HepG2 (cell line): Measurements from ENCODE around the gene NOL11. TPM values are rescaled to one million over a fixed set of nuclear protein-coding genes. Genes with fewer than 3 reads are reported as not detected.
A peak's percentile ranks its signal among the peaks of the same experiment; 100 is the strongest.

Source experiments
- CSRNP2 ChIP-seq: sonication (generic); formaldehyde crosslinking; conservative IDR thresholded peaks from 2 replicates; pipeline ENCODE4 v1.8.0; 2022; ENCODE audit warnings: low read depth, missing genetic modification reagents
- HNF4G ChIP-seq, 2 experiments: sonication (generic) in 1 of 2; formaldehyde crosslinking in 1 of 2; IDR thresholded peaks; 2 replicates each; pipeline versions ENCODE4 v1.4.0 to v1.6.1; 2011 to 2020; ENCODE audit warnings: borderline replicate concordance in 2 of 2, low read depth in 2 of 2, mild to moderate bottlenecking in 2 of 2, low read length in 1 of 2, missing genetic modification reagents in 1 of 2, moderate library complexity in 1 of 2
- MTA3 ChIP-seq: sonication (generic); formaldehyde crosslinking; IDR thresholded peaks from 2 replicates; pipeline ENCODE4 v1.4.0; 2020; ENCODE audit warnings: missing genetic modification reagents
- NFATC3 ChIP-seq: sonication (generic); formaldehyde crosslinking; IDR thresholded peaks from 2 replicates; pipeline ENCODE4 v1.5.1; 2020; ENCODE audit warnings: mild to moderate bottlenecking, missing genetic modification reagents
- SOX13 ChIP-seq, 3 experiments: fragments of 450-650 bp in 1 of 3; sonication (generic) in 1 of 3; formaldehyde crosslinking in 1 of 3; IDR thresholded peaks in 2 of 3; conservative IDR thresholded peaks in 1 of 3; 2 replicates each; pipeline versions ENCODE4 v1.5.0 to v1.6.1; 2016 to 2020; ENCODE audit warnings: antibody characterized with exemption in 1 of 3, mild to moderate bottlenecking in 1 of 3, missing compliant biosample characterization in 1 of 3, missing genetic modification reagents in 1 of 3, moderate library complexity in 1 of 3
- ZBTB40 ChIP-seq, 2 experiments: fragments of 450-650 bp in 1 of 2; sonication (generic) in 1 of 2; formaldehyde crosslinking in 1 of 2; IDR thresholded peaks; 2 replicates each; pipeline versions ENCODE4 v1.6.1 to v1.8.0; 2016 to 2022; ENCODE audit warnings: antibody characterized with exemption in 1 of 2, mild to moderate bottlenecking in 1 of 2, missing genetic modification reagents in 1 of 2
- ZC3H4 ChIP-seq: sonication (generic); formaldehyde crosslinking; IDR thresholded peaks from 2 replicates; pipeline ENCODE4 v1.4.0; 2020; ENCODE audit warnings: missing genetic modification reagents, borderline replicate concordance
- ZMAT5 ChIP-seq: sonication (generic); formaldehyde crosslinking; IDR thresholded peaks from 2 replicates; pipeline ENCODE4 v1.5.0; 2020; ENCODE audit warnings: mild to moderate bottlenecking, low read depth, missing genetic modification reagents, borderline replicate concordance
- ZNF687 ChIP-seq: sonication (generic); formaldehyde crosslinking; IDR thresholded peaks from 2 replicates; pipeline ENCODE4 v1.5.1; 2020; ENCODE audit warnings: mild to moderate bottlenecking, missing genetic modification reagents, moderate library complexity
- ZNF883 ChIP-seq: sonication (generic); formaldehyde crosslinking; IDR thresholded peaks from 2 replicates; pipeline ENCODE4 v1.5.1; 2020; ENCODE audit warnings: mild to moderate bottlenecking, missing genetic modification reagents; ENCODE audit errors: not compliant biosample characterization
- polyA plus RNA-seq, 8 experiments: library from polyadenylated mRNA; depleted of rRNA in 3 of 8; stranded (reverse) in 7 of 8; unstranded in 1 of 8; fragments of >200 nt; fragmentation: Illumina TruSeq in 4 of 8; extraction: Trizol in 4 of 8; gene quantifications; 2 replicates each; pipeline versions ENCODE4 v1.2.1 to v1.2.3, GENCODE V29; 2011 to 2016; ENCODE audit warnings: low read depth in 4 of 8, missing spikeins in 1 of 8, mixed read lengths in 1 of 8; ENCODE audit not compliant: insufficient read depth in 1 of 8
- total RNA-seq, 5 experiments: library from RNA; depleted of rRNA; stranded (reverse); fragments of >200 nt; fragmentation: Illumina TruSeq; extraction: Trizol; gene quantifications; 2 replicates each; pipeline ENCODE4 v1.2.3, GENCODE V29; 2016; ENCODE audit warnings: low read depth in 1 of 5

Gene NOL11
- total and polyA plus RNA-seq, 2 of the 13 experiments (the other 11 are each of a cell fraction or from before 2014, with no cell fraction given), result 45.8 to 124 TPM

GRCh38 chr17:67717624-67718324 lies at the start of gene NOL11 (continued):
- TF ChIP-seq ZNF687 (peak; percentile 99), ZBTB40 (IDR thresholded peaks at IDR 0.05) (no peak), ZBTB40 (CRISPR knock-in tag; IDR thresholded peaks at IDR 0.05) (peak; percentile 93), CSRNP2 (CRISPR knock-in tag) (no peak; the same call in 1 of the 2 replicates), ZC3H4 (CRISPR knock-in tag) (no peak; the same call in 1 of the 2 replicates), ZNF883 (CRISPR knock-in tag) (peak; percentile 93), HNF4G (IDR thresholded peaks at IDR 0.05; ENCODE audit: borderline replicate concordance, low read depth, low read length) (no peak), HNF4G (CRISPR knock-in tag; IDR thresholded peaks at IDR 0.05; ENCODE audit: borderline replicate concordance, low read depth) (peak; percentile 65; the same call in 1 of the 2 replicates), NFATC3 (peak; percentile 91; the same call in 1 of the 2 replicates), ZMAT5 (no peak), MTA3 (CRISPR knock-in tag) (no peak), SOX13 (IDR thresholded peaks at IDR 0.05) (no peak; the same call in 1 of the 2 replicates), SOX13 (CRISPR knock-in tag; conservative IDR thresholded peaks at IDR 0.05 in 1 of 2, IDR thresholded peaks at IDR 0.05 in 1 of 2) (peak in 1 of 2 experiments; percentile 72; a peak in 2 of 4 replicates)
